ENCODE measurements around the gene CLASRP.
"Not testable (repeated sequence)": the region's sequence is repeated elsewhere in the genome, so short reads cannot be mapped to it uniquely, and the experiment has no call there.

Gene CLASRP

GRCh38 chr19:45038931-45039893 lies at the start of gene CLASRP:
Gene CLASRP (plus strand): TSS chr19:45039045. CDS start chr19:45040213, 1,168 bp downstream.
- no peaks in the 10 kb centered on the region for H3K9me3 Mint-ChIP-seq
- H3K4me3 Mint-ChIP-seq = peak within 1 kb of the TSS; percentile 98
- peaks cover 21% of the 10 kb centered on the region for H3K36me3 Mint-ChIP-seq
- H3K4me1 Mint-ChIP-seq = peaks cover 31% of the 10 kb centered on the region
- H3K27ac Mint-ChIP-seq = peak within 1 kb of the TSS; percentile 98
- no peaks in the 10 kb centered on the region for H3K27me3 Mint-ChIP-seq

DNA sequence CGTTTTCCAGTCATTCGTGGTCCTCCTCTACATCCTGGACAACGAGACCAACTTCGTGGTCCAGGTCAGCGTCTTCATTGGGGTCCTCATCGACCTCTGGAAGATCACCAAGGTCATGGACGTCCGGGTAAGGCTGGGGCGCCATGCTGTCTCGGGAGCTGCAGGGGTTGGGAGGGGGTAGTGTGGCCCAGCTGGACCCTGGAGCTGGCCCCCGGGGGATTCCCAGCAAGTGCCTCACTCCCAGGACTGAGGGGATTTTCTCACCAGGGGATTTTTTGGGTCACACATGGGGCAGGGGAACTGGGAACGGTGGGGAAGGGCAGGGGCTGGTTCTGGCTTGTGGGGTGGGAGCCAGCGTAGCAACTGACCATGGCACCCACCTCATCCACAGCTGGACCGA lies 48.4 kb upstream of the CLASRP start:
- H3K36me3 Mint-ChIP-seq = peaks cover 3% of the 10 kb centered on the region
- no peak overlapping the region for H3K27ac Mint-ChIP-seq

GRCh38 chr19:44990966-44991365 lies 47.9 kb upstream of the CLASRP start:
- no peaks in the 10 kb centered on the region for H3K27me3 Mint-ChIP-seq
- H3K4me3 Mint-ChIP-seq = no peak overlapping the region
- no peaks in the 10 kb centered on the region for H3K9me3 Mint-ChIP-seq
- no peak overlapping the region for H3K27ac Mint-ChIP-seq
- H3K4me1 Mint-ChIP-seq = peaks cover 4% of the 10 kb centered on the region
- peaks cover 3% of the 10 kb centered on the region for H3K36me3 Mint-ChIP-seq

More for the DNA sequence above, 48.4 kb upstream of the CLASRP start:
- Mint-ChIP-seq H3K9me3 (no peaks in the 10 kb centered on the region), H3K4me3 (no peak overlapping the region), H3K4me1 (peaks cover 4% of the 10 kb centered on the region), H3K27me3 (no peaks in the 10 kb centered on the region)

DNA sequence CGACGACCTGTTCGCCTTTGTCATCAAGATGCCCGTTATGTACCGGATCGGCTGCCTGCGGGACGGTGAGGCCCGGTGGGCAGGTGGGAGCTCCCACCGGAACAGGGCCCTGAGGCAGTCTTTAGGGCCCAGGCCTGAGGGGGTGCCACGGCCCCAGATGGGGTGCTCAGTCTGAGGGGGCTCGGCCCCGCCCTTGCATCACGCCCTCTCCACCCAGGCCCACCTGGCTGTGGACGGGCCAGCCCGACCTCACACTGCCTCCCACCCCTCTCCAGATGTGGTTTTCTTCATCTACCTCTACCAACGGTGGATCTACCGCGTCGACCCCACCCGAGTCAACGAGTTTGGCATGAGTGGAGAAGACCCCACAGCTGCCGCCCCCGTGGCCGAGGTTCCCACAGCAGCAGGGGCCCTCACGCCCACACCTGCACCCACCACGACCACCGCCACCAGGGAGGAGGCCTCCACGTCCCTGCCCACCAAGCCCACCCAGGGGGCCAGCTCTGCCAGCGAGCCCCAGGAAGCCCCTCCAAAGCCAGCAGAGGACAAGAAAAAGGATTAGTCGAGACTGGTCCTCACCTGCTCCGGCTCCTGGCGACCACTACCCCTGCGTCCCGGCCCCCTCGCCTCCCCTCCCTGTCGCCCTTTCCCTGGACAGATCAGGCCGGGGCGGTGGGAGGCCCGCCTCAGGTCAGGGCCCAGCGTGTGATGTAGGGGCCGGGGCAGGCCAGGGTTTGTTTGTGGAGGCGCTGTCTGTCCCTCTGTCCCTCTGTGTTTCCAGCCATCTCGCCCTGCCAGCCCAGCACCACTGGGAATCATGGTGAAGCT lies 46.3 kb upstream of the CLASRP start:
- Mint-ChIP-seq H3K36me3 (peaks cover 3% of the 10 kb centered on the region), H3K27me3 (no peaks in the 10 kb centered on the region), H3K4me3 (no peak overlapping the region), H3K4me1 (peaks cover 4% of the 10 kb centered on the region), H3K9me3 (no peaks in the 10 kb centered on the region), H3K27ac (no peak overlapping the region)

GRCh38 chr19:44993526-44993925 lies 45.3 kb upstream of the CLASRP start:
- Mint-ChIP-seq H3K36me3 (peaks cover 3% of the 10 kb centered on the region), H3K9me3 (no peaks in the 10 kb centered on the region), H3K4me1 (peaks cover 4% of the 10 kb centered on the region), H3K27ac (no peak overlapping the region), H3K27me3 (no peaks in the 10 kb centered on the region), H3K4me3 (no peak overlapping the region)

DNA sequence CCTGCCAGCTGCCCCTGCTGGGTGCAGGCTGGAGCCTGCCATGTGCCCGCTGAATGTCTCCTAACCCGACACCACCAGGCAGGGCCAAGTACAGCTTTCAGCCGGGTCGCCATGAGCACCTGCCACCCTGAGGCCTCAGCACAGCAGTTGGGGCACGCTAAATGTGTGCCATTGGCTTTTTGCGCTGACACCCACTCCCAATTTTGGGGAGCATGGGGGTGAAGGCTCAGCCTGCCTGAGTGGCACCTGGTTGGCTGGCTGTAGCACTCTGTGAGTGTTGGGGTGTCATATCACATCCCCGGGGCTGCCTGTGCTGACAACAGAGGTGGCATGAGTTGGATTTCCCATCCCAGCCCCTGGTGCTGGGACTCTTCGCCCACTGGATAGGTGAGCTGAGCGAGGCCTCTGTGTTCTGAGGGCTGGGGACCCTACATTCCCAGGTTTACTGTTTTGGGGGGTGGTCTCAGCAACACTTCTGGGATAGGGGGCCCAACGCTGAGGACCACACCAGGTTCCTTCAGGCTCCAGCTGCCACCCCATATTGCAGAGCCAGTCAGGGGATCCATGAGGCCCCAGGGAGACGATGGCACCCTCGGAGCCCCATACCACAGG lies 44.8 kb upstream of the CLASRP start:
- Mint-ChIP-seq H3K4me3 (no peak overlapping the region), H3K9me3 (no peaks in the 10 kb centered on the region), H3K27me3 (no peaks in the 10 kb centered on the region), H3K27ac (no peak overlapping the region), H3K36me3 (peaks cover 2% of the 10 kb centered on the region), H3K4me1 (peaks cover 2% of the 10 kb centered on the region)

DNA sequence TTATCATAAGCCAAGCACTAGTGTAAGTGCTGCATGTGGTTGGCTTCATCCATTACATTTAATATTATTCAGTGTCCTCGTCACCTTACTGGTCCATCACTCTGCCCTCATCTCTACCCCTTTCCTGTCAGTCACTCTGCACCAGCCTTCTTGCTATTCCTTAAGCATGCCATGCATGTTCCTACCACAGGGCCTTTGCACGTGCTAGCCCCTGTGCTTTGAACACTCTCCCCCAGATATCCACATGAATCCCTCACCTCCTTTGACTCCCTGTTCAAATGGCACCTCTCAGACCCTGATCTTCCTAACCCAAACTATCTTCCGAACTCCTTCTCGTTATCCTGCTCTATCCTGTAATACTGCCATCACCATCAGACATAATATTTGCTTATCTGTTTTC lies 40.8 kb upstream of the CLASRP start:
- peaks cover 14% of the 10 kb centered on the region for H3K4me1 Mint-ChIP-seq
- peaks cover 4% of the 10 kb centered on the region for H3K36me3 Mint-ChIP-seq
- no peaks in the 10 kb centered on the region for H3K27me3 Mint-ChIP-seq
- H3K9me3 Mint-ChIP-seq = no peaks in the 10 kb centered on the region
- H3K27ac Mint-ChIP-seq = peak overlapping the region; percentile 2
- no peak overlapping the region for H3K4me3 Mint-ChIP-seq

DNA sequence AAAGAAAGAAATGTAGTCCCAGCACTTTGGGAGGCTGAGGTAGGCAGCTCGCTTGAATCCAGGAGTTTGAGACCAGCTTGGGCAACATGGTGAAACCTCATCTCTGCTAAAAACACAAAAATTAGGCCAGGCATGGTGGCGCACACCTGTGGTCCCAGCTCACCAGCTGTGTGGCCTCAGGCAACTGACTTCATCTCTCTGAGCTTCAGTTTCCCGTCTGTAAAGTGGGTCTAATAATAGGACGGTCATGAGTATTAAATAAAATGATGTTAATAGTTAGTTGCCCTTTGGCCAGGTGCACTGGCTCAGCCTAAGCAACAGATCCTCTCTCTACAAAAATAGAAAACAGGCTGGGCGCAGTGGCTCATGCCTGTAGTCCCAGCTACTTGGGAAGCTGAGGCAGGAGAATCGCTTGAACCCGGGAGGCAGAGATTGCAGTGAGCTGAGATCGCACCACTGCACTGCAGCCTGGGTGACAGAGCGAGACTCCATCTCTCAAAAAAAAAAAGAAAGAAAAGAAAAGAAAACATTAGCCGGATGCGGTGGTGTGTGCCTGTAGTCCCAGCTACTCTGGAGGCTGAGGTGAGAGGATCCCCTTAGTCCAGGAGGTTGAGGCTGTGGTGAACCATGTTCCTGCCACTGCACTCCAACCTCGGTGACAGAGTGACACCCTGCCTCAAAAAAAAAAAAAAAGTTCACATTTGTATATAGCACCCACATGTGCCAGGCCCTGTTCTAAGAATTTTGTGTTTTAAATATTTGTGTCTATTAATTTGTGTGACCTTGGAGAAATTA lies 39.5 kb upstream of the CLASRP start:
- not testable (repeated sequence) for H3K4me3 Mint-ChIP-seq, H3K27me3 Mint-ChIP-seq, H3K9me3 Mint-ChIP-seq, H3K36me3 Mint-ChIP-seq
- Mint-ChIP-seq H3K27ac (peak overlapping the region; percentile 71), H3K4me1 (peaks cover 14% of the 10 kb centered on the region)

DNA sequence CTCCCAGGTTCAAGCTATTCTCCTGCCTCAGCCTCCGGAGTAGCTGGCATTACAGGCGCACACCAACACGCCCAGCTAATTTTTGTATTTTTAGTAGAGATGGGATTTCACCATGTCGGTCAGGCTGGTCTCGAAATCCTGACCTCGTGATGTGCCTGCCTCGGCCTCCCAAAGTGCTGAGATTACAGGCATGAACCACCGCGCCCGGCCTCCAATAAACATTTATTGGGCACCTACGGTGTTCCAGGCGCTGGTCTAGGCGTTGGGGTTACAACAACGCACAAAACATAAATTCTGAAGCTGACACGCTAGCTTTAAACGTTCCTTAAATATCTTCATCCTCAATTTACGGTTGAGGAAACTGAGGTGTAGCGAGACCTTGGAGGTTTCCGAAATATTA lies 38.2 kb upstream of the CLASRP start:
- Mint-ChIP-seq H3K4me3 (peak overlapping the region; percentile 64), H3K4me1 (peaks cover 14% of the 10 kb centered on the region), H3K27ac (peak overlapping the region; percentile 72)
- H3K9me3 Mint-ChIP-seq, H3K36me3 Mint-ChIP-seq, H3K27me3 Mint-ChIP-seq: not testable (repeated sequence)

GRCh38 chr19:45001087-45001739 lies 37.6 kb upstream of the CLASRP start, which contains the start of gene RELB:
Gene RELB (plus strand): TSS chr19:45001464. CDS start chr19:45001580, 116 bp downstream.
- Mint-ChIP-seq H3K4me1 (peaks cover 14% of the 10 kb centered on the region), H3K27ac (peak within 1 kb of the TSS; percentile 99), H3K27me3 (no peaks in the 10 kb centered on the region), H3K9me3 (no peaks in the 10 kb centered on the region), H3K36me3 (peaks cover 6% of the 10 kb centered on the region), H3K4me3 (peak within 1 kb of the TSS; percentile 96)

- peaks cover 10% of the 10 kb centered on the region for H3K36me3 Mint-ChIP-seq
- peak overlapping the region; percentile 55 for H3K4me3 Mint-ChIP-seq
- peaks cover 18% of the 10 kb centered on the region for H3K4me1 Mint-ChIP-seq
- H3K27ac Mint-ChIP-seq = no peak overlapping the region
- H3K9me3 Mint-ChIP-seq = no peaks in the 10 kb centered on the region
- no peaks in the 10 kb centered on the region for H3K27me3 Mint-ChIP-seq
Measured at GRCh38 chr19:45003485-45003884, 35.4 kb upstream of the CLASRP start.

DNA sequence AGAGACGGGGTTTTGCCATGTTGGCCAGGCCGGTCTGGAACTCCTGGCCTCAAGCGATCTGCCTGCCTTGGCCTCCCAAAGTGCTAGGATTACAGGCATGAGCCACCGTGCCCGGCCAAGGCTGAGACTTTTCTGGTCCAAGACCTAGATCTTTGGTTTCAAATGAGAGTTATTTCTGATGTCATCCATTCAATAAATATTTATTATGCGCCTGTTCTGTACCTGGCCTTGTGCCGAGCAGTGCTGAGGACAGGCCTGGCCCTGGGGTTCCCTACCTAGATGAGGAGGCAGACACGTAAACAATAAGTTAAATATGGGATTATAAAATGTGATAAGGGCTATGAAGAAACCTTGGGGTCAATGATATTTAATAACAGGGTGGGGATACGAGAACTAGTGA lies 33.1 kb upstream of the CLASRP start:
- Mint-ChIP-seq H3K36me3 (peaks cover 15% of the 10 kb centered on the region), H3K4me1 (peaks cover 13% of the 10 kb centered on the region), H3K27ac (no peak overlapping the region), H3K4me3 (no peak overlapping the region), H3K27me3 (no peaks in the 10 kb centered on the region), H3K9me3 (no peaks in the 10 kb centered on the region)

- Mint-ChIP-seq H3K27ac (no peak overlapping the region), H3K36me3 (peaks cover 11% of the 10 kb centered on the region), H3K9me3 (no peaks in the 10 kb centered on the region), H3K4me1 (peaks cover 4% of the 10 kb centered on the region), H3K4me3 (no peak overlapping the region), H3K27me3 (no peaks in the 10 kb centered on the region)
Measured at GRCh38 chr19:45008552-45008951, 30.3 kb upstream of the CLASRP start.

DNA sequence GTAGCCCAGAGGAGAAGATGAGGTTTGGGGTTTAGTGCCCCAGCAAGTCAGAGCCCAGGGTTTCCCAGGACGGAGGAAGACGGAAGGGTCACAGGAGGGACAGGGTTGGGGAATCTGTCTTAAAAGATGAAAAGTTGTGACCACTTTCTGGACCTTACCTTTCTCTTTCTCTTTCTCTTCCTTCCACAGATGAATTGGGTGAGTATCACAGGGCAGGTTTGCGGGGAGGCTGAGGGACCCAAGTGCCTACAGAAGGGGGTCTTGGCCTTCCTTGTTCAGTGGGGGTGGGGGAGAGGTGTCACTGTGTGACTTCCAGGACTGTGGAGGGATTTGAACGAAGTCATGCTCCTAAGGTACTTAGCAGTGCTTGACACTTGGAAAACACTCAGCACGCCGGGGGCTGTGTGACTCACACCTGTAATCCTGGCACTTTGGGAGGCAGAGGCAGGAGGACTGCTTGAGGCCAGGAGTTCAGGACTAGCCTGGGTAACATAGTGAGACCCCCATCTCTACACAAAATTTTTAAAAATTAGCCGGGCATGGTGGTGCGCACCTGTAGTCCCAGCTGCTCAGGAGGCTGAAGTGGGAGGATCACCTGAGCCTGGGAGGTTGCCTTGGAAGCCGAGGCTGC lies 29.1 kb upstream of the CLASRP start:
- peaks cover 4% of the 10 kb centered on the region for H3K4me1 Mint-ChIP-seq
- no peaks in the 10 kb centered on the region for H3K9me3 Mint-ChIP-seq
- H3K4me3 Mint-ChIP-seq = no peak overlapping the region
- H3K36me3 Mint-ChIP-seq = peaks cover 11% of the 10 kb centered on the region
- H3K27me3 Mint-ChIP-seq = no peaks in the 10 kb centered on the region
- peak overlapping the region; percentile 6 for H3K27ac Mint-ChIP-seq

Data from activated naive CD4-positive, alpha-beta T cell treated with anti-CD3 and anti-CD28 coated beads, Interleukin-2, amount 50 U/mL, for 24 hours (primary cell).